HFFc6 (cell line): ENCODE results near the gene STH. TPM values are rescaled to one million over a fixed set of nuclear protein-coding genes. Genes with fewer than 3 reads are reported as not detected.

ENCODE experiments used
- DNase-seq: peaks from one replicate; pipeline ENCODE4 v3.0.0-alpha.2; 2018
- H3K27ac Mint-ChIP-seq: 2 replicates; pipeline ENCODE4 v1.8.0; 2020; ENCODE audit warnings: mild to moderate bottlenecking, mixed read lengths
- H3K27me3 Mint-ChIP-seq: 2 replicates; pipeline ENCODE4 v1.8.0; 2021; ENCODE audit warnings: mild to moderate bottlenecking, moderate library complexity, mixed read lengths; ENCODE audit not compliant: insufficient read depth
- H3K36me3 Mint-ChIP-seq: 2 replicates; pipeline ENCODE4 v1.8.0; 2021; ENCODE audit warnings: low read depth, mixed read lengths
- H3K4me1 Mint-ChIP-seq: 2 replicates; pipeline ENCODE4 v1.8.0; 2020; ENCODE audit warnings: low read depth, mixed read lengths
- H3K4me3 Mint-ChIP-seq: 2 replicates; pipeline ENCODE4 v1.8.0; 2020; ENCODE audit warnings: mild to moderate bottlenecking, moderate library complexity, mixed read lengths
- H3K9me3 Mint-ChIP-seq: 2 replicates; pipeline ENCODE4 v1.8.0; 2020; ENCODE audit warnings: mild to moderate bottlenecking, mixed read lengths
- CTCF ChIP-seq: fragments of 200-600 bp; sonication (generic); IDR thresholded peaks from 2 replicates; pipeline ENCODE4 v1.5.0; 2021; ENCODE audit warnings: antibody characterized with exemption, mild to moderate bottlenecking
- total RNA-seq, 6 experiments: library from RNA; stranded (reverse); fragmentation: NEBNext Ultra II Directional; extraction: Animal tissue kit (Norgen Biotek cat#: 25700); gene quantifications; 2 replicates in 1 of 6; 3 replicates in 5 of 6; pipeline ENCODE4 v1.2.3, GENCODE V29; 2021

STH gene
- total RNA-seq, 6 experiments from 2014 or later = not detected

GRCh38 chr17:46030752-46031151 lies 31.7 kb downstream of the STH start:
- H3K4me3 Mint-ChIP-seq = no peak overlapping the region
- no peaks in the 10 kb centered on the region for H3K9me3 Mint-ChIP-seq
- H3K4me1 Mint-ChIP-seq = no peaks in the 10 kb centered on the region
- H3K36me3 Mint-ChIP-seq = peaks cover 47% of the 10 kb centered on the region
- peaks cover 4% of the 10 kb centered on the region for H3K27me3 Mint-ChIP-seq
- H3K27ac Mint-ChIP-seq = no peak overlapping the region
- DNase-seq = no peak
- no peak for TF ChIP-seq CTCF

- no peak overlapping the region for H3K27ac Mint-ChIP-seq
- peaks cover 48% of the 10 kb centered on the region for H3K36me3 Mint-ChIP-seq
- no peaks in the 10 kb centered on the region for H3K4me1 Mint-ChIP-seq
- no peak for TF ChIP-seq CTCF
- no peak for DNase-seq
- H3K9me3 Mint-ChIP-seq = no peaks in the 10 kb centered on the region
- peaks cover 4% of the 10 kb centered on the region for H3K27me3 Mint-ChIP-seq
- no peak overlapping the region for H3K4me3 Mint-ChIP-seq
Observed at GRCh38 chr17:46031440-46031839, 32.4 kb downstream of the STH start.

- no peak for TF ChIP-seq CTCF
- Mint-ChIP-seq H3K36me3 (peaks cover 49% of the 10 kb centered on the region), H3K9me3 (no peaks in the 10 kb centered on the region), H3K4me1 (no peaks in the 10 kb centered on the region), H3K27ac (no peak overlapping the region), H3K4me3 (no peak overlapping the region), H3K27me3 (peaks cover 7% of the 10 kb centered on the region)
- DNase-seq = no peak
Observed at GRCh38 chr17:46031920-46032319, 32.9 kb downstream of the STH start.

GRCh38 chr17:46032909-46033308 lies 33.9 kb downstream of the STH start:
- Mint-ChIP-seq H3K4me3 (no peak overlapping the region), H3K36me3 (peaks cover 55% of the 10 kb centered on the region), H3K4me1 (no peaks in the 10 kb centered on the region), H3K27me3 (peaks cover 5% of the 10 kb centered on the region), H3K9me3 (no peaks in the 10 kb centered on the region), H3K27ac (no peak overlapping the region)
- TF ChIP-seq CTCF = no peak
- no peak for DNase-seq

GRCh38 chr17:46033392-46033791 lies 34.3 kb downstream of the STH start:
- Mint-ChIP-seq H3K27ac (no peak overlapping the region), H3K27me3 (peaks cover 5% of the 10 kb centered on the region), H3K9me3 (no peaks in the 10 kb centered on the region), H3K4me3 (no peak overlapping the region), H3K36me3 (peaks cover 55% of the 10 kb centered on the region), H3K4me1 (no peaks in the 10 kb centered on the region)
- no peak for DNase-seq
- TF ChIP-seq CTCF = no peak
